GM21717 (cell line): Measurements from ENCODE around the gene FEN1.

Experiments
- ATAC-seq: cut with Tn5 transposase; IDR thresholded peaks from one replicate; pipeline ENCODE4 v1.9.1; 2021; ENCODE audit warnings: mild to moderate bottlenecking, moderate library complexity; ENCODE audit not compliant: unreplicated experiment

Gene FEN1

GRCh38 chr11:61774411-61774810, 18.3 kb upstream of the FEN1 start:
- ATAC-seq, result no peak

GRCh38 chr11:61775106-61775505, 17.6 kb upstream of the FEN1 start:
- no peak for ATAC-seq

GRCh38 chr11:61775606-61776554, 16.8 kb upstream of the FEN1 start:
- ATAC-seq, result no peak

DNA sequence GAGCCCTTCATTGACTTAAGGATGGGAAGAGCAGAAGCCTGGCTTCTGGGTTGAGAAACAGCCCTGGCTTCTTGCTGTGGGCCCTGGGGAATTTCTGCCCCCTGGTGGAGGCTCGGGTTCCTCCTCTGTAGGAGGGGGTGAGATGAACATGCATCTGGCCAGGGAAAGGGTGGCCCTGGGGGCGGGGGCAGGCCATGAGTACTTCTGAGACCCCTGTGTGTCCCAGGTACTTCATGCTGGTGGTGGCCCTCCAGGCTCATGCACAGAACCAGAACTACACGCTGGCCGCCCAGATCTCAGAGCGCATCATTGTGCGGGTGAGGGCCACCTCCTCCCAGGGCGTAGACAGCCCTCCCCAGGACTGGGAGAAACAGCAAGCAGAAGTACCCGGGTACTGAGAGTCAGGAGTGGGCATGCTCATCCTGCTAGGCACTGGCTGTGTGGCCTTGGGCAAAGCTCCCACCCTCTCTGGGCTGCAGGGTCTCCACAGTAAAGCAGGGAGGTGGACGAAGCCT, 16.1 kb upstream of the FEN1 start:
- ATAC-seq, result no peak

- no peak for ATAC-seq
Measured at GRCh38 chr11:61777234-61778090, 15.2 kb upstream of the FEN1 start.

DNA sequence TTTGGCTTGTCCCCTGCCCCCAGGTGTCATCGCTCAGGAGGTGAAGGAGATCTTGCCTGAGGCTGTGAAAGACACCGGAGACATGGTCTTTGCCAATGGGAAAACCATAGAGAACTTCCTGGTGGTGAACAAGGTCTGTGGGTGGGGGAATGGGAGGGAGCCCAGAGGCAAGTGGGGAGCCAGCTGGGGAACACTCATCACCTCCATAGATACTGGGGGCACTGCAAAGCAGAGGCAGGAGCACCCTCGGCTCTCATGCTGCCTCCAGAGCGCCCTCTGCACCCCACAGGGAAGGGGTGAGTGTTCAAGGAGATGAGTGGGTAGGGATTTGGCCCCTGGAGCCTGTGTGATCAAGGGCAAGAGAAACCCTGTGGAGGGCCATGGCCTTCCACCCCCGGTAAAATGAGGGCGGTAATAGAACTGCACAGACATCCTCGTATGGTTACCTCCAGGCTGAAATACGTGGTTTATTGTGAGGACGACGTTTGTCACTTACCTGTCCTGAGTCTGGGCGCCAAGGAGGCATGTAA, 14.3 kb upstream of the FEN1 start:
- ATAC-seq, result no peak

GRCh38 chr11:61778920-61779650, 13.6 kb upstream of the FEN1 start:
- no peak for ATAC-seq

DNA sequence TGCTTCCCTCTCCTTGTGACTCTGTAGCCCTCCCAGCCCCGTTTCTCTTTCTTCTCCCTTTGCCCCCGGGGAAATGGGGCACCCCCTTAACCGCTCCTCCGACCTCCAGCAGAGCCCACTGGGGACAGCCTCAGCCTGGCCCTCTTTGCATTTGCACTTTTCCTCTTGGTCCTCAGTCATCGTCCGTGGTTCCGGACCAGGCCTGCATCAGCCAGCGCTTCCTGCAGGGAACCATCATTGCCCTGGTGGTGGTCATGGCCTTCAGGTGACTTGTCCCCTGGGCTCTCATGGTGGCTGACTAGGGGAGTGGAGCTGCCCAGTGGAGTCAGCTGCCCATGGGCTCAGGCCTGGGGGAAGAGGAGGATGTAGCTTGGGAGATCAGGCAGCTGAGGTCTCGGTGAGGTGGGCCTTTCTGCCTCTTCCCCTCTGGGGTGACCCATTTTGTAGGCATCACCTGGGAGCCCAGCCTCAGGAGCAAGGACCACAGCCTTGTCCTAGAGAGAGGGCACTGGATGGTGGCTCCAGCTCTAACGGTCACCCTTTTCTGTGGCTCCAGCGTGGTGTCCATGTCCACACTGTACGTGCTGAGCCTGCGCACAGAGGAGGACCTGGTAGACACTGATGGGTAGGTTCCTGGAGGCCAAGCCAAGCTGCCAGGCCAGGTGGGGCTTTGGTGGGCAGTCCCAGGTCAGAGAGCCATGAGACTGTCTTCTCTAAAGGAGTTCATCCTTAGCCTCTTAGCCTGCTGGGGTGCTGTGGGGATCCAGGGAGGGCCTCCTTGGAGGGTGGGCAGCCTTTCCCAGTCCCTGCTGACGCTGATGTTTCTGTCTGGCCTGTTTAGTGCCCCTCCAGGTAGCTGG, 12.8 kb upstream of the FEN1 start:
- no peak for ATAC-seq

GRCh38 chr11:61780581-61781162, 12.0 kb upstream of the FEN1 start:
- ATAC-seq, result no peak

- ATAC-seq, result no peak
Measured at GRCh38 chr11:61781585-61781984, 11.1 kb upstream of the FEN1 start.

- no peak for ATAC-seq
Measured at GRCh38 chr11:61782299-61782698, 10.4 kb upstream of the FEN1 start.

- ATAC-seq, result no peak
Measured at GRCh38 chr11:61782841-61783240, 9.9 kb upstream of the FEN1 start.

DNA sequence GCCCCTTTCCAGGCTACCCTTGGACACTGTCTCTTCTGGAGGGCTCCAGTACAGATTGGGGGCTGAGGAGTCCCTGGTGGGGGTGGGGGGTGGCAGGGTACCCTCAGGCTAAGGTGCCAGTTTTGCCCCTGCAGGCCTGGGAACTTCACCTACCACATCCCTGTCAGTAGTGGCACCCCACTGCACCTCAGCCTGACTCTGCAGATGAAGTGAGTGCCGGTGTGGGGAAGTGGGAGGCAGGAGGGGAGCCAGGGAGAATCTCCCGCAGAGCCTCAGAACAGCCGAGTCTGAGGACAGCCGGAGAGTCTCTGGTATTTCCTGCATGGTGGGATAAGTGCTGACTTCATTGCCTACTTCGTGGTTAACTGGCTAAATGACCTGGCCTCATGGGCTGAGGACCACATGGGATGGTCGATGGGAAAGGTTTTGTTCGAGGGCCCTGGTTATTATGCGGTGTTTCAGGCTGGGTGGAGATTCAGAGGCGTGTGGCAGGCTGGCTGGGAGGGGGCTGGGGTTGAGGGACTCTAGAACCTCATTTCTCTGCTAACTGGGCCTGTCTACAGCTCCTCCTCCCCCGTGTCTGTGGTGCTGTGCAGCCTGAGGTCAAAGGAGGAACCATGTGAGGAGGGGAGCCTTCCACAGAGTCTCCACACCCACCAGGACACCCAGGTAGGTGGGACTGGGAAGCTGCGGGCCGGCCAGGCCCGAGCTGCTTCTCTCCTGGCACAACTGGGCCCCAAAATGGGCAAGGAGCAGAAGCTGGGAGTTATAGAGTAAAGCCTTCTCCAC, 8.8 kb upstream of the FEN1 start:
- ATAC-seq, result no peak

DNA sequence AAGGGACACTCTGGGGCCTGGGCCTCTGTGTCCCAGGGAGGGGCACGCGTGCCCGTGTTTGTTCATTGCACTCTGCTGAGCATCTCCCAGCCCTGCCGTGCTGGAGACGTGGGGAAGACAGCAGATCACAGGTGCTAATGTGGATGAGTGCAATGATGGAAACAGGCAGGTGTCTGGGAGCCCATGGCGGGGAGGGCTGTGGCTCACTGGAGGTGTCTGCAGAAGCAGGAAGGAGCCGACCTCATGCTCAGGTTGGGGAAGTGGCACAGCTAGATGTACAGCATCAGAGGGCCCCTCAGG, 8.3 kb upstream of the FEN1 start:
- no peak for ATAC-seq

GRCh38 chr11:61785837-61786402, 6.8 kb upstream of the FEN1 start:
- ATAC-seq, result no peak

DNA sequence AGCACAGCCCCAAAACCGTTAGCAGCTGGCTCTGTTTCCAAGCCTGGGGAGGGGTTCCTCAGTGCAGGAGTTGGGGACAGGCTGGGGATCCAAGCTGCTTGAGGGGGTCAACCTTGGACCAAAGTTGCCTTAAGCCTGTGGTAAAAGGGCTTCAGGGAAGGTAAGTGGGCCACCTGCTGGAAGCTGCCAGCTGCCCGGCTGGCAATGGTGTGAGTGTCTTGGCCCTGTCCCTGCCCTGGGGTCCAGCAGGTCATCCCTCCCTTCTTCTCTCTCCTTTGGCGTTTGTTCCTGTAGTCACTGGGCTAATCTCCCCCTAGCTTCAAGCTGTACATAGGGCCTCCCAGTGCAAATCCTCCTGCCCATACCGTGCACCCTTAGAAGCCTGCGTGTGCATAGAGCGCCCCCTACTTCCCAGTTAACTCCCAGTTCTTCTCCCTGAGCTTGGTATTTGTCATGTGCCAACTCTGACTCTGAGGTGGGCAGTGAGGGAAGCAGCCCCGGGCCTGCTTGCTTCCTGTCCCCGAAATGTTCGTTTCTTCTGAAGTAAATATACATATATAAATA, 4.7 kb upstream of the FEN1 start:
- no peak for ATAC-seq

DNA sequence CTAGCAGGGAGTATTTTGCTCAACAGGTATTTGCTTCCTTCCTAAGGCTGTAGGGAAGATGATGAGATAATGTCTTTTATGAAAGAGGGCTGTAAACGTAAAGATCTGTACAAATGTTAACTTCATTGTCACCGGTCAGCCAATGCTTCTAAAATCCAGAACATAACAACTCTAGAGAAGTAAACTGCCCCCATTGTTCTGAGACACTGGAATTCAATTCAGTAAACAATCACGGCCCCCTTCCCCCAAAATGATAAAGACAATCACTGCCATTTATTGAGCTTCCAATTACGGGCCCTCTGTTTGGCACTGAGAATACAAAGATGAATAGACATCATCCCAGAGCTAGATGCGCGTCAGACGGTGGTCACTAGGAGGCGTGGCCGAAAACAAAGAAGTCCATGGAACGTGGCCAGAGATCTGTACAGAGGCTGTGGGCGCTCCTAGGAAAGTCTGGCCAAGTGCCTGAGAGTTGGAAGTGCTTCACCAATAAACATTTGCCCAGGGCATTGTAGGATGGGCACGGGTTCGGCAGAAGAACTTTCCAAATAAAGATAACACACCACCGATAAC, 888 bp upstream of the FEN1 start:
- ATAC-seq, result no peak
